DMS114 treated with DMSO at 0.1 percent for 48 hours (cell line): ENCODE measurements around the gene HMCN2.
"Not testable (repeated sequence)": the region's sequence is repeated elsewhere in the genome, so short reads cannot be mapped to it uniquely, and the experiment has no call there.

Source experiments
- DNase-seq: peaks from one replicate; lab custom pipeline; 2025; ENCODE audit not compliant: unreplicated experiment; lab: John Stamatoyannopoulos, UW

Gene HMCN2

GRCh38 chr9:130263601-130264413, 1.8 kb upstream of the HMCN2 start:
- DNase-seq: no peak

GRCh38 chr9:130264414-130265350, 878 bp upstream of the HMCN2 start:
- DNase-seq: no peak

- DNase-seq: no peak
These were observed 907 bp downstream of the HMCN2 start for GRCh38 chr9:130266236-130267098.

GRCh38 chr9:130267930-130268329, 2.4 kb downstream of the HMCN2 start:
- no peak for DNase-seq

GRCh38 chr9:130268521-130269211, 3.1 kb downstream of the HMCN2 start:
- DNase-seq: no peak

- DNase-seq: no peak
These were observed 5.9 kb downstream of the HMCN2 start for GRCh38 chr9:130271473-130271872.

- DNase-seq: no peak
These were observed 9.6 kb downstream of the HMCN2 start for GRCh38 chr9:130275156-130275555.

GRCh38 chr9:130276121-130276520, 10.6 kb downstream of the HMCN2 start:
- no peak for DNase-seq

- DNase-seq: no peak
These were observed 11.4 kb downstream of the HMCN2 start for GRCh38 chr9:130276955-130277354.

GRCh38 chr9:130277525-130277924, 12.0 kb downstream of the HMCN2 start:
- DNase-seq: not testable (repeated sequence)

GRCh38 chr9:130283539-130284248, 18.1 kb downstream of the HMCN2 start:
- DNase-seq: no peak

- DNase-seq: no peak
These were observed 18.7 kb downstream of the HMCN2 start for GRCh38 chr9:130284249-130284625.

GRCh38 chr9:130284690-130285089, 19.1 kb downstream of the HMCN2 start:
- no peak for DNase-seq

- no peak for DNase-seq
These were observed 19.7 kb downstream of the HMCN2 start for GRCh38 chr9:130285271-130285670.

GRCh38 chr9:130286072-130286770, 20.7 kb downstream of the HMCN2 start:
- DNase-seq: no peak

- DNase-seq: no peak
These were observed 21.3 kb downstream of the HMCN2 start for GRCh38 chr9:130286781-130287428.

- no peak for DNase-seq
These were observed 22.2 kb downstream of the HMCN2 start for GRCh38 chr9:130287736-130288135.

GRCh38 chr9:130288393-130288792, 22.8 kb downstream of the HMCN2 start:
- no peak for DNase-seq
